ENCODE data around the gene WDR81. TPM values are rescaled to one million over a fixed set of nuclear protein-coding genes. Genes with fewer than 3 reads are reported as not detected.

Gene WDR81
- total and polyA plus RNA-seq, 3 donors from 2014 or later = 16.9 to 71.4 (median 58.4) TPM

DNA sequence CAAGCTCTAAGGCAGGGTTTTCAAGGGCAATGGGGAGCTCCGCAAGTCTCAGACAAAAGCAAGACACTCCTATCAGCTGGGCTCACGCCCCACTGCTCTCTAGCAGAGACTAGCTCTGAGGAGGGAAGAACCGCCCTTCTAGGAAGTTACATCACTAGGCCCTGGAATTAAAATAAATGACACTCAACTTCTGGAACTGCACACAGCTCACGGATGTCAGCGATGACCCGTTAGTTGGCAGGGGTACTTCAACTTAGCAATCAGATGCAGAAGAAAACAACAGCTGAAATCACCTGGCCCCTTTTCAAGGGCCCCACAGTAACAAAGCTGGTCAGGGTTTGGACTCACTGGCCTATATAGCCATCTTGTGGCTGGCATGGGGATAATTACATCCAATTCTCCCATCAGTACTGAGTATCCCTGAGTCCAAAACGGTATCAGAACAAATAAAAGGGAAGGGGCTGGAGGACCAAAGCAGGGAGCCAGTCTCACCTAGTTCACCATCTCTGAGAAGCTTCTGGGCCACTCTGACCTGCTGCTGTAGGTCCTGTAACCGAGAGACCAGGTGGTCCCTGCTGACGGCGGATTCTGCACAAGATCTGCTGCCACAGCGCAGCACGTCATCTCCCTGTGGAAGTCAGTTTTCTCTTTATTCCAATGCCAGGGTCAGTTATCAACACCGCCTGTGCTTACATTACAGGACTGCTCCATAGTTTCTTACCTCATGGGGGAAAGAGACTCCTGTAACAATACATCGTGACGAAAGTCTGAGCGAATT, 59.5 kb downstream of the WDR81 start:
- H3K27ac ChIP-seq = peak overlapping the region; percentile 93 to 96
- no peaks in the 10 kb centered on the region for H3K9me3 ChIP-seq
- no peaks in the 10 kb centered on the region for H3K36me3 ChIP-seq (ENCODE audit: low read depth, missing control alignments)
- DNase-seq = peak; percentile 91
- peaks cover 62% of the 10 kb centered on the region for H3K4me1 ChIP-seq
- no peak overlapping the region for H3K4me3 ChIP-seq
- intact Hi-C loops (cut with DNase I; ENCODE audit: low total_unique reads) = loop anchor here (5.0 kb wide), 1 partner anchor 52 kb away; no protein-coding TSS in a partner anchor
- peak; percentile 27 for TF ChIP-seq POLR2A (IDR thresholded peaks at IDR 0.05)
- TF ChIP-seq, protein P1, sequence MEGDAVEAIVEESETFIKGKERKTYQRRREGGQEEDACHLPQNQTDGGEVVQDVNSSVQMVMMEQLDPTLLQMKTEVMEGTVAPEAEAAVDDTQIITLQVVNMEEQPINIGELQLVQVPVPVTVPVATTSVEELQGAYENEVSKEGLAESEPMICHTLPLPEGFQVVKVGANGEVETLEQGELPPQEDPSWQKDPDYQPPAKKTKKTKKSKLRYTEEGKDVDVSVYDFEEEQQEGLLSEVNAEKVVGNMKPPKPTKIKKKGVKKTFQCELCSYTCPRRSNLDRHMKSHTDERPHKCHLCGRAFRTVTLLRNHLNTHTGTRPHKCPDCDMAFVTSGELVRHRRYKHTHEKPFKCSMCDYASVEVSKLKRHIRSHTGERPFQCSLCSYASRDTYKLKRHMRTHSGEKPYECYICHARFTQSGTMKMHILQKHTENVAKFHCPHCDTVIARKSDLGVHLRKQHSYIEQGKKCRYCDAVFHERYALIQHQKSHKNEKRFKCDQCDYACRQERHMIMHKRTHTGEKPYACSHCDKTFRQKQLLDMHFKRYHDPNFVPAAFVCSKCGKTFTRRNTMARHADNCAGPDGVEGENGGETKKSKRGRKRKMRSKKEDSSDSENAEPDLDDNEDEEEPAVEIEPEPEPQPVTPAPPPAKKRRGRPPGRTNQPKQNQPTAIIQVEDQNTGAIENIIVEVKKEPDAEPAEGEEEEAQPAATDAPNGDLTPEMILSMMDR (IDR thresholded peaks at IDR 0.05) = peak; percentile 87 to 95 (median 93)
- no peaks in the 10 kb centered on the region for H3K27me3 ChIP-seq
- WGBS, 2 donors = 58 to 59% methylated on average over 16 of the region's 16 CpGs

DNA sequence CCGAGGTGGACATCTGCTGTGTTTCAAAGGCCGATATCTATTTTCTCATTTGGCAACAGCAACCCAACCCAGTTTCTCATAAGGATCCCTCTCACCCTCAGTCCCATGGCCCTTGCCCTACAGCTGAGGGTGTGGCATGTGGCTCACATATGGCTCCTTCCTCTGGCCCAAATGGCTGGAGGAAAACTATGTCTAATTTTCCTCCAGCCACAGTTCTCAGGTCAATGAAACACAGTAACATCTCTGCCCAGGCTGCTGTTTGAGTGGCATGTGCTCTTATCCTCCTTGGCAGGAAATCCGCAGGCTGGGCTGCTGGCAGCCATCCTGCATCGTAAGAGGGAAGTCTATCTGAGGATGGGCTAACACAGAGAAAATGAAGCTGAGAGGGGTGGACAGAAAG, 61.4 kb downstream of the WDR81 start:
- Histone ChIP-seq H3K36me3 (ENCODE audit: low read depth, missing control alignments) (no peaks in the 10 kb centered on the region), H3K4me3 (no peak overlapping the region), H3K27me3 (no peaks in the 10 kb centered on the region), H3K9me3 (no peaks in the 10 kb centered on the region), H3K4me1 (peaks cover 43% of the 10 kb centered on the region), H3K27ac (peak overlapping the region; percentile 33 to 92)
- TF ChIP-seq, protein P1 (IDR thresholded peaks at IDR 0.05) = no peak
- no peak for TF ChIP-seq POLR2A (IDR thresholded peaks at IDR 0.05)
- no peak for DNase-seq
- 67 to 68% methylated on average over 4 of the region's 4 CpGs for WGBS, 2 donors
- intact Hi-C loops (cut with DNase I; ENCODE audit: low total_unique reads) = no loop called here

DNA sequence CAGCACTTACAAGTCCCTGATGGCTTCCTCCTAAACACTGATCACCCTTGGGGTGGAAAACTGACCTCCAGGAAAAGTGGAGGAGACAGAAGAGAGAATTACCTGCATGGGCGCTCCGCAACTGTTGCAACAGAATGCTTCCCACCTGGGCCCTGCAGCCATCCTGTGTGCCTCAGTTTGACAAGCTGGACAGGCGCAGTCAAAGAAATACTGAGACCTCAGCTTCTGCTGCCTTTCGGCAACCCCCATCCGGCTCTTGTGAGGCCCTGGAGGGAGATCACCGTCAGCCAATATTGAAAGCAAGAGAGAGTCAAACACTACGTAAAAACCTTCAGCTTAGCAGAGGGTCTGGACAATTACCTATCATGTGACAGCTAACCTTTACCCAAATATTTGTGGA, 62.2 kb downstream of the WDR81 start:
- Histone ChIP-seq H3K4me3 (no peak overlapping the region), H3K36me3 (ENCODE audit: low read depth, missing control alignments) (no peaks in the 10 kb centered on the region), H3K9me3 (no peaks in the 10 kb centered on the region), H3K27ac (peak overlapping the region; percentile 12 to 92), H3K27me3 (no peaks in the 10 kb centered on the region), H3K4me1 (peaks cover 35% of the 10 kb centered on the region)
- 63 to 73% methylated on average over 7 of the region's 7 CpGs for WGBS, 2 donors
- TF ChIP-seq POLR2A (IDR thresholded peaks at IDR 0.05) = no peak
- TF ChIP-seq, protein P1 (IDR thresholded peaks at IDR 0.05) = no peak
- intact Hi-C loops (cut with DNase I; ENCODE audit: low total_unique reads) = no loop called here
- no peak for DNase-seq

DNA sequence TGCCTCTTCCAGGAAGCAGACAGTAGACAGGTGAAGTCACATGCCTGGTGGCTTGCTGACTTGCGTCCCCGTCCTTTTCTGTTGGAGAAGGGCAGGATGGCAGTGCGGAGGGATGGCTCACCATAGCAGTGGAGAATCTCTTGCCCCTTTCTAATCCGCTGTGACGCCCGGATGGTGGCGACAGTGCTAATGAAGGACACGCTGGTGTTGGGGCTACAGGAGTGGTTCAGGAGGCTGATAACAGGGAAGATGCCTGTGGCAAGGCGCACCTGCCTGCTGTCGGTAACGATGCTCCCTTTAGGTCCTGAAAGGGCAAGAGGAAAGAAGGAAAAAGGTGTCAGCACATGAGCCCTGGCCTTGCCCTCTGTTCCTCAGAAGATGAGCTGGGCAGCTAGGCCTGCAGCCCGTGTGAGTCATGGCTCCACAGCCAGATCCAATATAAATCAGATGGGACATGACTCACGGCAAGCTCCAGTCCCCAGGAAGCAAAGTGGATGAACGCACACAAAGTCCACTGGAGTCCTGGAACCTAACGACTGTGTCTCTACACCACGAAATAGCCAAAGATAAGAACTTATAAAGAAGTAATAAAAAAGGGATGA, 62.9 kb downstream of the WDR81 start:
- peaks cover 32% of the 10 kb centered on the region for H3K4me1 ChIP-seq
- DNase-seq = peak; percentile 71
- H3K4me3 ChIP-seq = no peak overlapping the region
- H3K36me3 ChIP-seq (ENCODE audit: low read depth, missing control alignments) = no peaks in the 10 kb centered on the region
- H3K9me3 ChIP-seq = no peaks in the 10 kb centered on the region
- 59 to 62% methylated on average over 12 to 16 of the region's 16 CpGs for WGBS, 2 donors
- intact Hi-C loops (cut with DNase I; ENCODE audit: low total_unique reads) = no loop called here
- no peak for TF ChIP-seq POLR2A (IDR thresholded peaks at IDR 0.05)
- TF ChIP-seq, protein P1 (IDR thresholded peaks at IDR 0.05) = no peak
- H3K27me3 ChIP-seq = no peaks in the 10 kb centered on the region
- H3K27ac ChIP-seq = peak overlapping the region; percentile 12 to 92

MicroRNAs within 50 kb of the gene (microRNA counts, 767-probe panel; counts per million panel counts)
- 5,899 to 6,586 counts per million in 2 donors for microRNA hsa-miR-22-3p

Other genes starting within 250 kb of the WDR81 start
- 10 to 100 TPM; 45.0 to 68.3 TPM for gene MYO1C, start 232.0 kb upstream of the WDR81 start, total RNA-seq
- gene MYO1C, start 232.0 kb upstream of the WDR81 start, polyA plus RNA-seq (ENCODE audit: insufficient read depth, low read depth, low replicate concordance) = 49.2 TPM
- gene INPP5K, start 208.1 kb upstream of the WDR81 start, total RNA-seq = 10 to 100 TPM; 83.4 to 87.8 TPM
- 81.2 TPM for gene INPP5K, start 208.1 kb upstream of the WDR81 start, polyA plus RNA-seq (ENCODE audit: insufficient read depth, low read depth, low replicate concordance)
- gene PITPNA, start 161.9 kb upstream of the WDR81 start, total RNA-seq = 10 to 100 TPM; 52.7 to 53.1 TPM
- 92.4 TPM for gene PITPNA, start 161.9 kb upstream of the WDR81 start, polyA plus RNA-seq (ENCODE audit: insufficient read depth, low read depth, low replicate concordance)
- 10 to 100 TPM; 12.4 to 15.7 TPM for gene SLC43A2, start 95.9 kb upstream of the WDR81 start, total RNA-seq
- gene SLC43A2, start 95.9 kb upstream of the WDR81 start, polyA plus RNA-seq (ENCODE audit: insufficient read depth, low read depth, low replicate concordance) = 11.7 TPM
- gene SCARF1, start 79.0 kb upstream of the WDR81 start, total RNA-seq = 10 to 100 TPM in 1 of 2 donors, 1 to 10 TPM in 1; 9.3 to 11.6 TPM
- gene SCARF1, start 79.0 kb upstream of the WDR81 start, polyA plus RNA-seq (ENCODE audit: insufficient read depth, low read depth, low replicate concordance) = 4.7 TPM
- gene RILP, start 74.8 kb upstream of the WDR81 start, total RNA-seq = 10 to 100 TPM; 30.6 to 32.5 TPM
- 8.4 TPM for gene RILP, start 74.8 kb upstream of the WDR81 start, polyA plus RNA-seq (ENCODE audit: insufficient read depth, low read depth, low replicate concordance)
- 100 to 1,000 TPM; 307 to 325 TPM for gene PRPF8, start 39.8 kb upstream of the WDR81 start, total RNA-seq
- gene PRPF8, start 39.8 kb upstream of the WDR81 start, polyA plus RNA-seq (ENCODE audit: insufficient read depth, low read depth, low replicate concordance) = 315 TPM
- gene TLCD2, start 14.3 kb upstream of the WDR81 start, total RNA-seq = 1 to 10 TPM; 1.2 to 2.0 TPM
- 1.1 TPM for gene TLCD2, start 14.3 kb upstream of the WDR81 start, polyA plus RNA-seq (ENCODE audit: insufficient read depth, low read depth, low replicate concordance)
- 10 to 100 TPM; 31.7 to 41.9 TPM for gene SERPINF2, start 18.2 kb downstream of the WDR81 start, total RNA-seq
- gene SERPINF2, start 18.2 kb downstream of the WDR81 start, polyA plus RNA-seq (ENCODE audit: insufficient read depth, low read depth, low replicate concordance) = 15.3 TPM
- gene SERPINF1, start 37.4 kb downstream of the WDR81 start, total RNA-seq = 1,000 to 10,000 TPM; 1,211 to 2,317 TPM
- gene SERPINF1, start 37.4 kb downstream of the WDR81 start, polyA plus RNA-seq (ENCODE audit: insufficient read depth, low read depth, low replicate concordance) = 828 TPM
- 10 to 100 TPM; 21.2 to 23.0 TPM for gene SMYD4, start 105.2 kb downstream of the WDR81 start, total RNA-seq
- gene SMYD4, start 105.2 kb downstream of the WDR81 start, polyA plus RNA-seq (ENCODE audit: insufficient read depth, low read depth, low replicate concordance) = 14.4 TPM
- gene RPA1, start 105.3 kb downstream of the WDR81 start, total RNA-seq = 10 to 100 TPM; 31.7 to 36.4 TPM
- 52.9 TPM for gene RPA1, start 105.3 kb downstream of the WDR81 start, polyA plus RNA-seq (ENCODE audit: insufficient read depth, low read depth, low replicate concordance)

All from testis (tissue), 3 donors.